H1 (cell line): Measurements from ENCODE around the gene SLC35E3. TPM values are rescaled to one million over a fixed set of nuclear protein-coding genes. Genes with fewer than 3 reads are reported as not detected.

Experiments
- HDAC2 ChIP-seq, 2 experiments: fragments of 300-600 bp in 1 of 2; sonication (generic) in 1 of 2; IDR thresholded peaks; 2 replicates each; pipeline ENCODE4 v1.6.1; 2011 to 2012; ENCODE audit warnings: low read depth in 2 of 2, low read length in 2 of 2, mild to moderate bottlenecking in 2 of 2, moderate library complexity in 2 of 2, borderline replicate concordance in 1 of 2, inconsistent platforms in 1 of 2
- NANOG ChIP-seq: IDR thresholded peaks from 2 replicates; pipeline ENCODE4 v1.6.1; 2011; ENCODE audit warnings: low read length, low read depth, mild to moderate bottlenecking, inconsistent platforms; ENCODE audit not compliant: insufficient read depth, poor library complexity, severe bottlenecking
- SP1 ChIP-seq: IDR thresholded peaks from 2 replicates; pipeline ENCODE4 v1.6.1; 2011; ENCODE audit warnings: low read depth, low read length
- TAF1 ChIP-seq: IDR thresholded peaks from 2 replicates; pipeline ENCODE4 v1.6.1; 2011; ENCODE audit warnings: mild to moderate bottlenecking, low read depth, low read length
- polyA plus RNA-seq, 7 experiments: library from polyadenylated mRNA; depleted of rRNA in 3 of 7; stranded (reverse) in 5 of 7; unstranded in 2 of 7; fragments of >200 nt in 5 of 7; fragments of 200-250 nt in 2 of 7; gene quantifications; 1 replicate in 5 of 7; 2 replicates in 1 of 7; 4 replicates in 1 of 7; pipeline versions ENCODE4 v1.2.1 to v1.2.3, GENCODE V29; 2011 to 2013; ENCODE audit warnings: missing spikeins in 2 of 7, mixed read lengths in 2 of 7
- total RNA-seq: library from RNA; stranded (reverse); fragmentation: NEBNext Ultra II Directional; extraction: Animal tissue kit (Norgen Biotek cat#: 25700); gene quantifications from 2 replicates; pipeline ENCODE4 v1.2.1, GENCODE V29; 2021
- TF ChIP-seq, protein P1 (sequence below): fragments of 300-600 bp; sonication (generic); IDR thresholded peaks from 2 replicates; pipeline ENCODE4 v1.7.1; 2012; ENCODE audit warnings: low read length, moderate library complexity, mild to moderate bottlenecking, inconsistent platforms; ENCODE audit not compliant: insufficient replicate concordance
- TF ChIP-seq, protein P2 (sequence below): IDR thresholded peaks from 2 replicates; pipeline ENCODE4 v1.6.1; 2011; ENCODE audit warnings: low read depth, mild to moderate bottlenecking, low read length; ENCODE audit not compliant: insufficient read depth
- TF ChIP-seq, protein P3 (sequence below): IDR thresholded peaks from 2 replicates; pipeline ENCODE4 v1.6.1; 2011; ENCODE audit warnings: low read length, improper control_type of control experiment

SLC35E3 gene
- total and polyA plus RNA-seq, 2 of the 8 experiments (the other 6 are each of a cell fraction or from before 2014, with no cell fraction given), result 10.0 to 10.9 TPM

DNA sequence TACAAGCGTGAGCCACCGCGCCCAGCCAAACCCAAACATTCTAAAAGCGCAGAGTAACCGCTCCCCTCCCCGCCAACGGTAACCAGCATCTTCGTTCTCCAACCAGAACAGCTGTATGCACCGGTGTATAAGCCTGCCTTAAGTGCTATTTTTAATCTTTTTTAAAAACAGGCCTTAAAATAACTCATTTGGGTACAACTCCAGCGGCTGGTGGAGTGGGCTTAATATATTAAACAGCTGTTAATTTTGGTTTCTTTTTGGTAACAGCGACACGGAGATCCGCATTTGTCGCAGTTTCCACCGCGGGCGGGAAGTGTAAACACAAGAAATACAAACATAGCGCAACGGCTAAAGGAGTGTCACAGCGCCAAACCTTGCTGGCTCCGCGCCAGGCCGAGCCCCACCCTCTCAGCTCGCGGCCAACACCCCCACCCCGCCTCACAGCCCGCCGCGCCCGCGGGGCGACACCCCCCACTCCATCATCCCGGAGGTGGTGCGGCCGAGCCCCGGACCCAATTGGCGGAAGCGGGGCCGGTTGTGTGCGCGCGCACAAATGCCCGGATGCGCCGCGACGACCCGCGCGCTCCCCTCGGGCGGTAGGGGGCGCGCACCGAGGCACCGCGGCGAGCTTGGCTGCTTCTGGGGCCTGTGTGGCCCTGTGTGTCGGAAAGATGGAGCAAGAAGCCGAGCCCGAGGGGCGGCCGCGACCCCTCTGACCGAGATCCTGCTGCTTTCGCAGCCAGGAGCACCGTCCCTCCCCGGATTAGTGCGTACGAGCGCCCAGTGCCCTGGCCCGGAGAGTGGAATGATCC is 61.8 kb downstream of the SLC35E3 start, which contains the start of gene MDM2 (continued):
- TF ChIP-seq, protein P1, sequence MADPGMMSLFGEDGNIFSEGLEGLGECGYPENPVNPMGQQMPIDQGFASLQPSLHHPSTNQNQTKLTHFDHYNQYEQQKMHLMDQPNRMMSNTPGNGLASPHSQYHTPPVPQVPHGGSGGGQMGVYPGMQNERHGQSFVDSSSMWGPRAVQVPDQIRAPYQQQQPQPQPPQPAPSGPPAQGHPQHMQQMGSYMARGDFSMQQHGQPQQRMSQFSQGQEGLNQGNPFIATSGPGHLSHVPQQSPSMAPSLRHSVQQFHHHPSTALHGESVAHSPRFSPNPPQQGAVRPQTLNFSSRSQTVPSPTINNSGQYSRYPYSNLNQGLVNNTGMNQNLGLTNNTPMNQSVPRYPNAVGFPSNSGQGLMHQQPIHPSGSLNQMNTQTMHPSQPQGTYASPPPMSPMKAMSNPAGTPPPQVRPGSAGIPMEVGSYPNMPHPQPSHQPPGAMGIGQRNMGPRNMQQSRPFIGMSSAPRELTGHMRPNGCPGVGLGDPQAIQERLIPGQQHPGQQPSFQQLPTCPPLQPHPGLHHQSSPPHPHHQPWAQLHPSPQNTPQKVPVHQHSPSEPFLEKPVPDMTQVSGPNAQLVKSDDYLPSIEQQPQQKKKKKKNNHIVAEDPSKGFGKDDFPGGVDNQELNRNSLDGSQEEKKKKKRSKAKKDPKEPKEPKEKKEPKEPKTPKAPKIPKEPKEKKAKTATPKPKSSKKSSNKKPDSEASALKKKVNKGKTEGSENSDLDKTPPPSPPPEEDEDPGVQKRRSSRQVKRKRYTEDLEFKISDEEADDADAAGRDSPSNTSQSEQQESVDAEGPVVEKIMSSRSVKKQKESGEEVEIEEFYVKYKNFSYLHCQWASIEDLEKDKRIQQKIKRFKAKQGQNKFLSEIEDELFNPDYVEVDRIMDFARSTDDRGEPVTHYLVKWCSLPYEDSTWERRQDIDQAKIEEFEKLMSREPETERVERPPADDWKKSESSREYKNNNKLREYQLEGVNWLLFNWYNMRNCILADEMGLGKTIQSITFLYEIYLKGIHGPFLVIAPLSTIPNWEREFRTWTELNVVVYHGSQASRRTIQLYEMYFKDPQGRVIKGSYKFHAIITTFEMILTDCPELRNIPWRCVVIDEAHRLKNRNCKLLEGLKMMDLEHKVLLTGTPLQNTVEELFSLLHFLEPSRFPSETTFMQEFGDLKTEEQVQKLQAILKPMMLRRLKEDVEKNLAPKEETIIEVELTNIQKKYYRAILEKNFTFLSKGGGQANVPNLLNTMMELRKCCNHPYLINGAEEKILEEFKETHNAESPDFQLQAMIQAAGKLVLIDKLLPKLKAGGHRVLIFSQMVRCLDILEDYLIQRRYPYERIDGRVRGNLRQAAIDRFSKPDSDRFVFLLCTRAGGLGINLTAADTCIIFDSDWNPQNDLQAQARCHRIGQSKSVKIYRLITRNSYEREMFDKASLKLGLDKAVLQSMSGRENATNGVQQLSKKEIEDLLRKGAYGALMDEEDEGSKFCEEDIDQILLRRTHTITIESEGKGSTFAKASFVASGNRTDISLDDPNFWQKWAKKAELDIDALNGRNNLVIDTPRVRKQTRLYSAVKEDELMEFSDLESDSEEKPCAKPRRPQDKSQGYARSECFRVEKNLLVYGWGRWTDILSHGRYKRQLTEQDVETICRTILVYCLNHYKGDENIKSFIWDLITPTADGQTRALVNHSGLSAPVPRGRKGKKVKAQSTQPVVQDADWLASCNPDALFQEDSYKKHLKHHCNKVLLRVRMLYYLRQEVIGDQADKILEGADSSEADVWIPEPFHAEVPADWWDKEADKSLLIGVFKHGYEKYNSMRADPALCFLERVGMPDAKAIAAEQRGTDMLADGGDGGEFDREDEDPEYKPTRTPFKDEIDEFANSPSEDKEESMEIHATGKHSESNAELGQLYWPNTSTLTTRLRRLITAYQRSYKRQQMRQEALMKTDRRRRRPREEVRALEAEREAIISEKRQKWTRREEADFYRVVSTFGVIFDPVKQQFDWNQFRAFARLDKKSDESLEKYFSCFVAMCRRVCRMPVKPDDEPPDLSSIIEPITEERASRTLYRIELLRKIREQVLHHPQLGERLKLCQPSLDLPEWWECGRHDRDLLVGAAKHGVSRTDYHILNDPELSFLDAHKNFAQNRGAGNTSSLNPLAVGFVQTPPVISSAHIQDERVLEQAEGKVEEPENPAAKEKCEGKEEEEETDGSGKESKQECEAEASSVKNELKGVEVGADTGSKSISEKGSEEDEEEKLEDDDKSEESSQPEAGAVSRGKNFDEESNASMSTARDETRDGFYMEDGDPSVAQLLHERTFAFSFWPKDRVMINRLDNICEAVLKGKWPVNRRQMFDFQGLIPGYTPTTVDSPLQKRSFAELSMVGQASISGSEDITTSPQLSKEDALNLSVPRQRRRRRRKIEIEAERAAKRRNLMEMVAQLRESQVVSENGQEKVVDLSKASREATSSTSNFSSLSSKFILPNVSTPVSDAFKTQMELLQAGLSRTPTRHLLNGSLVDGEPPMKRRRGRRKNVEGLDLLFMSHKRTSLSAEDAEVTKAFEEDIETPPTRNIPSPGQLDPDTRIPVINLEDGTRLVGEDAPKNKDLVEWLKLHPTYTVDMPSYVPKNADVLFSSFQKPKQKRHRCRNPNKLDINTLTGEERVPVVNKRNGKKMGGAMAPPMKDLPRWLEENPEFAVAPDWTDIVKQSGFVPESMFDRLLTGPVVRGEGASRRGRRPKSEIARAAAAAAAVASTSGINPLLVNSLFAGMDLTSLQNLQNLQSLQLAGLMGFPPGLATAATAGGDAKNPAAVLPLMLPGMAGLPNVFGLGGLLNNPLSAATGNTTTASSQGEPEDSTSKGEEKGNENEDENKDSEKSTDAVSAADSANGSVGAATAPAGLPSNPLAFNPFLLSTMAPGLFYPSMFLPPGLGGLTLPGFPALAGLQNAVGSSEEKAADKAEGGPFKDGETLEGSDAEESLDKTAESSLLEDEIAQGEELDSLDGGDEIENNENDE, result no peak
- TF ChIP-seq, protein P2, sequence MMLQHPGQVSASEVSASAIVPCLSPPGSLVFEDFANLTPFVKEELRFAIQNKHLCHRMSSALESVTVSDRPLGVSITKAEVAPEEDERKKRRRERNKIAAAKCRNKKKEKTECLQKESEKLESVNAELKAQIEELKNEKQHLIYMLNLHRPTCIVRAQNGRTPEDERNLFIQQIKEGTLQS, result 0 out of 2 replicates have a peak, but pooled peaks have one; percentile 14
- TF ChIP-seq SP1, result no peak
- TF ChIP-seq TAF1, result peak; percentile 93
- no peak for TF ChIP-seq NANOG
- 0 out of 4 replicates have a peak, but pooled peaks have one; percentile 12 to 66 for TF ChIP-seq HDAC2 (IDR thresholded peaks at IDR 0.05; ENCODE audit: borderline replicate concordance in 1 of 2, low read depth in 2 of 2, low read length in 2 of 2)
- TF ChIP-seq, protein P3, sequence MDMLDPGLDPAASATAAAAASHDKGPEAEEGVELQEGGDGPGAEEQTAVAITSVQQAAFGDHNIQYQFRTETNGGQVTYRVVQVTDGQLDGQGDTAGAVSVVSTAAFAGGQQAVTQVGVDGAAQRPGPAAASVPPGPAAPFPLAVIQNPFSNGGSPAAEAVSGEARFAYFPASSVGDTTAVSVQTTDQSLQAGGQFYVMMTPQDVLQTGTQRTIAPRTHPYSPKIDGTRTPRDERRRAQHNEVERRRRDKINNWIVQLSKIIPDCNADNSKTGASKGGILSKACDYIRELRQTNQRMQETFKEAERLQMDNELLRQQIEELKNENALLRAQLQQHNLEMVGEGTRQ, result no peak; the same call in 1 of the 2 replicates
